Right atrium auricular region (tissue), 2 donors: ENCODE measurements around the gene OR52W1. TPM values are rescaled to one million over a fixed set of nuclear protein-coding genes. Genes with fewer than 3 reads are reported as not detected.

Source experiments
- DNase-seq: peaks from one replicate; pipeline ENCODE4 v3.0.0-alpha.2; 2019; ENCODE audit warnings: low spot score
- H3K27ac ChIP-seq, 2 donors: fragments of 200-600 bp; sonication (generic); 1 replicate in 1 of 2; 2 replicates in 1 of 2; pipeline ENCODE4 v1.5.1; 2016 to 2019
- H3K27me3 ChIP-seq, 2 donors: fragments of 200-600 bp; sonication (generic); one replicate each; pipeline versions ENCODE4 v1.5.1 to v1.6.0; 2017 to 2019
- H3K36me3 ChIP-seq: fragments of 200-600 bp; sonication (generic); one replicate; pipeline ENCODE4 v1.5.1; 2016
- H3K4me1 ChIP-seq, 2 donors: fragments of 200-600 bp; sonication (generic); one replicate each; pipeline versions ENCODE4 v1.5.1 to v1.6.0; 2017 to 2019
- H3K4me3 ChIP-seq, 2 donors: fragments of 200-600 bp; sonication (generic); 1 replicate in 1 of 2; 2 replicates in 1 of 2; pipeline ENCODE4 v1.5.1; 2017 to 2019; ENCODE audit warnings: mild to moderate bottlenecking in 1 of 2, moderate library complexity in 1 of 2
- H3K9me3 ChIP-seq, 2 donors: fragments of 200-600 bp; sonication (generic); one replicate each; pipeline ENCODE4 v1.5.1; 2019
- total RNA-seq, 2 donors: library from RNA; depleted of rRNA; stranded (reverse); fragments of >200 nt; gene quantifications; one replicate each; pipeline ENCODE4 v1.1.0, GENCODE V29; 2016
- TF ChIP-seq, protein P1 (sequence below), 2 donors: fragments of 200-600 bp; sonication (generic); IDR thresholded peaks; one replicate each; pipeline ENCODE4 v1.5.1; 2019; ENCODE audit warnings: antibody characterized with exemption in 2 of 2

Gene OR52W1, protein sequence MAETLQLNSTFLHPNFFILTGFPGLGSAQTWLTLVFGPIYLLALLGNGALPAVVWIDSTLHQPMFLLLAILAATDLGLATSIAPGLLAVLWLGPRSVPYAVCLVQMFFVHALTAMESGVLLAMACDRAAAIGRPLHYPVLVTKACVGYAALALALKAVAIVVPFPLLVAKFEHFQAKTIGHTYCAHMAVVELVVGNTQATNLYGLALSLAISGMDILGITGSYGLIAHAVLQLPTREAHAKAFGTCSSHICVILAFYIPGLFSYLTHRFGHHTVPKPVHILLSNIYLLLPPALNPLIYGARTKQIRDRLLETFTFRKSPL
- not detected for total RNA-seq

DNA sequence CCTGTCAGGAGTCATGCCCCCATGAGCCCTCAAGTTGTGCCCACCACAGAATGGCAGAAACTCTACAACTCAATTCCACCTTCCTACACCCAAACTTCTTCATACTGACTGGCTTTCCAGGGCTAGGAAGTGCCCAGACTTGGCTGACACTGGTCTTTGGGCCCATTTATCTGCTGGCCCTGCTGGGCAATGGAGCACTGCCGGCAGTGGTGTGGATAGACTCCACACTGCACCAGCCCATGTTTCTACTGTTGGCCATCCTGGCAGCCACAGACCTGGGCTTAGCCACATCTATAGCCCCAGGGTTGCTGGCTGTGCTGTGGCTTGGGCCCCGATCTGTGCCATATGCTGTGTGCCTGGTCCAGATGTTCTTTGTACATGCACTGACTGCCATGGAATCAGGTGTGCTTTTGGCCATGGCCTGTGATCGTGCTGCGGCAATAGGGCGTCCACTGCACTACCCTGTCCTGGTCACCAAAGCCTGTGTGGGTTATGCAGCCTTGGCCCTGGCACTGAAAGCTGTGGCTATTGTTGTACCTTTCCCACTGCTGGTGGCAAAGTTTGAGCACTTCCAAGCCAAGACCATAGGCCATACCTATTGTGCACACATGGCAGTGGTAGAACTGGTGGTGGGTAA lies at the start of gene OR52W1:
Gene OR52W1 (plus strand): TSS at position 51 of the 637 bp plus-strand sequence. CDS start 0 bp downstream, at position 51.
- no peaks in the 10 kb centered on the region for H3K27me3 ChIP-seq
- H3K36me3 ChIP-seq, result no peaks in the 10 kb centered on the region
- H3K9me3 ChIP-seq, result no peaks in the 10 kb centered on the region
- DNase-seq, result no peak
- H3K4me3 ChIP-seq, result no peak within 1 kb of the TSS
- no peak within 1 kb of the TSS for H3K27ac ChIP-seq
- TF ChIP-seq, protein P1, sequence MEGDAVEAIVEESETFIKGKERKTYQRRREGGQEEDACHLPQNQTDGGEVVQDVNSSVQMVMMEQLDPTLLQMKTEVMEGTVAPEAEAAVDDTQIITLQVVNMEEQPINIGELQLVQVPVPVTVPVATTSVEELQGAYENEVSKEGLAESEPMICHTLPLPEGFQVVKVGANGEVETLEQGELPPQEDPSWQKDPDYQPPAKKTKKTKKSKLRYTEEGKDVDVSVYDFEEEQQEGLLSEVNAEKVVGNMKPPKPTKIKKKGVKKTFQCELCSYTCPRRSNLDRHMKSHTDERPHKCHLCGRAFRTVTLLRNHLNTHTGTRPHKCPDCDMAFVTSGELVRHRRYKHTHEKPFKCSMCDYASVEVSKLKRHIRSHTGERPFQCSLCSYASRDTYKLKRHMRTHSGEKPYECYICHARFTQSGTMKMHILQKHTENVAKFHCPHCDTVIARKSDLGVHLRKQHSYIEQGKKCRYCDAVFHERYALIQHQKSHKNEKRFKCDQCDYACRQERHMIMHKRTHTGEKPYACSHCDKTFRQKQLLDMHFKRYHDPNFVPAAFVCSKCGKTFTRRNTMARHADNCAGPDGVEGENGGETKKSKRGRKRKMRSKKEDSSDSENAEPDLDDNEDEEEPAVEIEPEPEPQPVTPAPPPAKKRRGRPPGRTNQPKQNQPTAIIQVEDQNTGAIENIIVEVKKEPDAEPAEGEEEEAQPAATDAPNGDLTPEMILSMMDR (IDR thresholded peaks at IDR 0.05), result no peak
- no peaks in the 10 kb centered on the region for H3K4me1 ChIP-seq

DNA sequence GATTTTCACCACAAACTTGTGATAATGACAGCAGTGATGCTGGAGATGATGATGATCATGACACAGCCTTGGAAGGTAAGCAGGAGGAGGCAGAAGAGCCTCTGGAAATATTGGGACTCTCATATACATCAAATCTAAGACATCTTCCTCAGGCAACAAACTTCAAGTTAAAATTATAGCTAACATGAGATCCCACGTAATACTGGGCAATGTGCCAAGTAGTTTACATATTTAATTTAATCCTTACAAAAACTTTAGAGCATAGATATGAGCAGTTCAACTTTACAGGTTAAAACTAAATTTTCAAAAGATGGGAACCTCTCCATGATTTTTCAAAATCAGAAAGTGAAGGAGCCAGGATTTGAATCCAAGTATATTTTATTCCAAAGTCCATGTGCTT lies 47.9 kb upstream of the OR52W1 start:
- Histone ChIP-seq H3K4me3 (no peak overlapping the region), H3K27me3 (no peaks in the 10 kb centered on the region), H3K9me3 (no peaks in the 10 kb centered on the region), H3K27ac (no peak overlapping the region), H3K36me3 (no peaks in the 10 kb centered on the region), H3K4me1 (no peaks in the 10 kb centered on the region)
- DNase-seq, result no peak
- TF ChIP-seq, protein P1 (IDR thresholded peaks at IDR 0.05), result no peak

DNA sequence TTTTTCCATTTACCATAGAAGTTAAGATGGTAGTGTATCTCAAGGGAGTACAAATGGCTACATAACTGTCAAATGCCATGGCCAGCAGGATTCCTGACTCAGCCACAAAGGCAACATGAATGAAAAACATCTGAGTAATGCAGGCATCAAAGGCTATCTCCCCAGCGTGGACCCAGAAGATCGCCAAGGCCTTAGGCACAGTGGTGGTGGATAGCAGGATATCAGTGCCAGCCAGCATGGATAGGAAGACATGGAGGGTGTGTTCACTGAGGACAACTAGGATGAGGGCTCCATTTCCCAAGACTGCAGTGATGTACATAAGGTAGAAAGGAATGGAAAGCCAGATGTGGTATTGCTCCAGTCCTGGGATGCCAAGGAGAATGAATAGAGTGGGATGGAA lies 46.9 kb upstream of the OR52W1 start:
- Histone ChIP-seq H3K4me1 (no peaks in the 10 kb centered on the region), H3K36me3 (no peaks in the 10 kb centered on the region), H3K27ac (no peak overlapping the region), H3K4me3 (no peak overlapping the region), H3K27me3 (no peaks in the 10 kb centered on the region), H3K9me3 (no peaks in the 10 kb centered on the region)
- DNase-seq, result no peak
- TF ChIP-seq, protein P1 (IDR thresholded peaks at IDR 0.05), result no peak

DNA sequence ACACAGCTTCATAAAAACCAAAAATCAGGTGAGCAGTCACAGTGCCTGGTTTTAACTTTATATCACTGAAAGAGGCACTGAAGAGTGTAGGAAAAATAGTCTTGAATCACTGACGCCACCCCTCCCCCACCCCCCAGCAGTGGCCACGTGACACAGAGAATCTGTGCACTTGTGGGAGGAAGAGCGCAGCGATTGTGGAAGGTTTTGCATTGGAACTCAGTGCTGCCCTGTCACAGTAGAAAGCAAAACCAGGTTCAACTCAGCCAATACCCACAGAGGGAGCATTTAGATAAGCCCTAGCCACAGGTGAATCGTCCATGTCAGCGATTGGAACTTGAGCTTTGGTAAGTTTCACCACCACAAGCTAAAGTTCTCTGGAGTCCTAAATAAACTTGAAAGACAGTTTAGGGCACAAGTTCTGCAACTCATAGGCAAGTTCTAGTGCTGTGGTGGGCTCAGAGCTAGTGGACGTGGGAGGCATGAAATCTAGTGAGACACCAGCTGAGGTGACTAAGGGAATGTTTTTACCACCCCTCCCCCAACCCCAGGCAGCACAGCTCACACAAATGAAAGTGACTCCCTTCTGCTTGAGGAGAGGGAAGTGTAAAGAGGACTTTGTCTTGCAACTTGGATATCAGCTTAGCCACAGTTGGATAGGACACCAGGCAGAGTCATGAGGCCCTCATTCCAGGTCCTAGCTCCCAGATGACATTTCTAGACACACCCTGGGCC lies 42.2 kb upstream of the OR52W1 start:
- DNase-seq, result no peak

DNA sequence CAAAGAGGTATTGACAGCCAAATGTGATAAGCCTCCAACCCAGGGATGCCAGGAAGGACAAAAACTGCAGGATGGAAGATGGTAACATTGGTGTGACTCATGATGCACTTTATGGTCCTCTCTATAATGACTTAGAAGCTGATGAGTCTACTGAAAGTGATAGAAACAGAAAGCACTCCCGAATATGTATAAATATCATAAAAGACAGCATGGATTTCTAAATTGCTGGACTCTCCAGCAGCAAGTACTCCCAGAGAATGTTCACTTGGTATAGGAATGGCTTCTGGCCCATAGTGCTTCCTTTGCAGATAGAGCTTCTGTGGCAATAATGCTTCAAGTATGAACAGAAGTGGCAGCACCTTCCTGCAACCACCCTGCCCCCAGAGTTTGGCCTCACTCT lies 28.8 kb upstream of the OR52W1 start, which contains the start of gene OR52B2:
Gene OR52B2 (minus strand): TSS at position 101 of the 400 bp plus-strand sequence. CDS start 0 bp downstream, at position 101.
- H3K27me3 ChIP-seq, result no peaks in the 10 kb centered on the region
- H3K4me3 ChIP-seq, result no peak within 1 kb of the TSS
- H3K9me3 ChIP-seq, result peaks cover 0 to 4% of the 10 kb centered on the region in 2 donors
- H3K27ac ChIP-seq, result no peak within 1 kb of the TSS
- TF ChIP-seq, protein P1 (IDR thresholded peaks at IDR 0.05), result no peak
- H3K36me3 ChIP-seq, result no peaks in the 10 kb centered on the region
- no peak for DNase-seq
- H3K4me1 ChIP-seq, result no peaks in the 10 kb centered on the region

More for the DNA sequence above, 42.2 kb upstream of the OR52W1 start:
- H3K9me3 ChIP-seq, result no peaks in the 10 kb centered on the region
- no peak overlapping the region for H3K27ac ChIP-seq
- no peaks in the 10 kb centered on the region for H3K27me3 ChIP-seq
- TF ChIP-seq, protein P1 (IDR thresholded peaks at IDR 0.05), result no peak
- H3K4me3 ChIP-seq, result no peak overlapping the region
- no peaks in the 10 kb centered on the region for H3K4me1 ChIP-seq
- no peaks in the 10 kb centered on the region for H3K36me3 ChIP-seq
